Astrocyte (in vitro differentiated cells and primary cell): ENCODE measurements around the gene RPS6KL1.

Experiments
- EZH2 ChIP-seq: IDR thresholded peaks from 2 replicates; pipeline ENCODE4 v1.6.1; 2012; ENCODE audit warnings: mild to moderate bottlenecking, low read length, inconsistent platforms; ENCODE audit not compliant: insufficient read depth
- TF ChIP-seq, protein P1 (sequence below): IDR thresholded peaks from 2 replicates; pipeline ENCODE4 v1.5.1; 2011; ENCODE audit warnings: low read depth, mild to moderate bottlenecking, inconsistent platforms, low read length, moderate library complexity; ENCODE audit not compliant: insufficient read depth

DNA sequence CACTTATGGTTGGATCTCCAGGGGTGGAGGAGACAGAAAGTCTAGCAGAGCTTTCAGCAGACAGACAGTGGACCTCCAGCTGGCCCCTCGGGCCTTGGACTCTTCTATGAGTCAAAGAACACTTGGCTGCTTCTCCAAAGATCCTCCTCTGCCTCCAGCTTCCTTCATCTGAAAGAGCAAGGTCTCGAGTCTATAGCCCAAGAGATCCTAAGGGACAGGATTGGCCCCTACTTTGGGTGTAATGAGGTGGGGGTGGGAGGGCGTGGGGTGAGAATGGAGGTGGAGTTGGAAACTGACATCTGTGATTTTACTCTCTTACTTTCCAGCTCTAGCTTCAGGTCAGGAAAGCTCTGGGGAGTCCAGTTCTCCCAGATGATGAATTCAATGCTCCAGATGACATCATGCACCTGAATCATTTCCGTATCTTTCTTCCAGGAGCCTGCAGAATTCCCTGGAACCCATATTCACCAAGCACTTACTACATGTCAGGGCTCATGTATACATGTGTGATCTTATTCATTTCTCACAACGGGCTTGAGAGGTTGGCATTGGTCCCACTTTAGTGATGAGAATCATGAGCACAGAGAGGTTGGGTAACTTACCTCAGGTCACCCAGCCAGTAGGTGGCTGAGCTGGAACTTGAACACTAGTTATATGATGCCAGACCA lies 42.6 kb upstream of the RPS6KL1 start:
- TF ChIP-seq, protein P1, sequence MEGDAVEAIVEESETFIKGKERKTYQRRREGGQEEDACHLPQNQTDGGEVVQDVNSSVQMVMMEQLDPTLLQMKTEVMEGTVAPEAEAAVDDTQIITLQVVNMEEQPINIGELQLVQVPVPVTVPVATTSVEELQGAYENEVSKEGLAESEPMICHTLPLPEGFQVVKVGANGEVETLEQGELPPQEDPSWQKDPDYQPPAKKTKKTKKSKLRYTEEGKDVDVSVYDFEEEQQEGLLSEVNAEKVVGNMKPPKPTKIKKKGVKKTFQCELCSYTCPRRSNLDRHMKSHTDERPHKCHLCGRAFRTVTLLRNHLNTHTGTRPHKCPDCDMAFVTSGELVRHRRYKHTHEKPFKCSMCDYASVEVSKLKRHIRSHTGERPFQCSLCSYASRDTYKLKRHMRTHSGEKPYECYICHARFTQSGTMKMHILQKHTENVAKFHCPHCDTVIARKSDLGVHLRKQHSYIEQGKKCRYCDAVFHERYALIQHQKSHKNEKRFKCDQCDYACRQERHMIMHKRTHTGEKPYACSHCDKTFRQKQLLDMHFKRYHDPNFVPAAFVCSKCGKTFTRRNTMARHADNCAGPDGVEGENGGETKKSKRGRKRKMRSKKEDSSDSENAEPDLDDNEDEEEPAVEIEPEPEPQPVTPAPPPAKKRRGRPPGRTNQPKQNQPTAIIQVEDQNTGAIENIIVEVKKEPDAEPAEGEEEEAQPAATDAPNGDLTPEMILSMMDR, result no peak
- TF ChIP-seq EZH2, result no peak
